ENCODE measurements around the gene NPFFR1.

The NPFFR1 gene

GRCh38 chr10:70222340-70222794, 61.4 kb downstream of the NPFFR1 start:
- no peak for DNase-seq

DNA sequence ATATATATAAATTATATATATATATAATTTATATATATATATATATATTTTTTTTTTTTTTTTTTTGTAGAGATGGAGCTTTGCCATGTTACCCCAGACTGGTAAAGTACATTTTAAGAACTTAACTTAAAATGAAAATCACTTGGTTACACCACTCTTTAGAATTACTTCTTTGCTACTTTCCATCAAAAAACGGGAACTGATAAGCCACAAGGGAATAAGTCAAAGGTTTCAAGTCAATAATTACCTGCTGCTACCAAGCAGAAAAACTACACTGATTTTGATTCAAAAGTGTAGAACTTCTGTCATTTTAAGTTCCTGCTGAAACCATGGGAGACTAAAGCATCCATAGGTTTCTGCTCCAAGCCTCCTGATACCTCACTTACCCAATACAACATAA, 62.8 kb downstream of the NPFFR1 start:
- no peak for DNase-seq

DNA sequence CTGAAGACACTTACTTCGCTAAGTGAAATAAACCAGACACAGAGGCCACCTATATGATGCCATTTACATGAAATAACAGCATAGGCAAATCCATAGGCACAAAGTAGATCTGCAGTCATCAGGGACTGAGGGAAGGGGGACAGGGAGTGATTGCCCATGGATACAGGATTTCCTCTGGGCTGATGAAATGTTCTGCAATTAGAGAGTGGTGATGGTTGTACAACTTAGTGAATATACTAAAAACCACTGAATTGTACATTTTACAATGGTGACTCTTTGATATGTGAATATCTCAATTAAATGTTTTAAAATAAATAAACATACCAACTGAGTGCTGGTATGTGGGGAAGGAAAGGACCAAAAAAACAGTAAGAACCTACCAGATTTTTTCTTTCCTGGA, 70.9 kb downstream of the NPFFR1 start:
- DNase-seq, result no peak

DNA sequence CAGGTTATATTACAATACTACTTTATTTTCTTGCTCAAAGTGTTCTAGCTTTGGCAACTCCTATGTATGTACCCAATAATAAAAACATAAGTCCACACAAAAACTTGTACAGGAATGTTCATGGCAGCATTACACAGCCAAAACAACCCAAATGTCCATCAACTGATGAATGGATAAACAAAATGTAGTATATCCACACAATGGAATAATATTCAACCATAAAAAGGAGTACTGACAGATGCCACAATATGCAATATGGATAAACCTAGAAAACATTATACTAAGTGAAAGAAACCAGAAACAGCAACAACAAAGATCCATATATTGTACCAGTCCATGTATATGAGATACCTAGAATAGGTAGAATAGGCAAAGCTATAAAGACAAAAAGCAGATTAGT, 71.5 kb downstream of the NPFFR1 start:
- DNase-seq, result no peak

GRCh38 chr10:70206762-70207161, 77.0 kb downstream of the NPFFR1 start:
- DNase-seq, result no peak

- DNase-seq, result no peak
Measured at GRCh38 chr10:70201105-70201504, 82.7 kb downstream of the NPFFR1 start.

DNA sequence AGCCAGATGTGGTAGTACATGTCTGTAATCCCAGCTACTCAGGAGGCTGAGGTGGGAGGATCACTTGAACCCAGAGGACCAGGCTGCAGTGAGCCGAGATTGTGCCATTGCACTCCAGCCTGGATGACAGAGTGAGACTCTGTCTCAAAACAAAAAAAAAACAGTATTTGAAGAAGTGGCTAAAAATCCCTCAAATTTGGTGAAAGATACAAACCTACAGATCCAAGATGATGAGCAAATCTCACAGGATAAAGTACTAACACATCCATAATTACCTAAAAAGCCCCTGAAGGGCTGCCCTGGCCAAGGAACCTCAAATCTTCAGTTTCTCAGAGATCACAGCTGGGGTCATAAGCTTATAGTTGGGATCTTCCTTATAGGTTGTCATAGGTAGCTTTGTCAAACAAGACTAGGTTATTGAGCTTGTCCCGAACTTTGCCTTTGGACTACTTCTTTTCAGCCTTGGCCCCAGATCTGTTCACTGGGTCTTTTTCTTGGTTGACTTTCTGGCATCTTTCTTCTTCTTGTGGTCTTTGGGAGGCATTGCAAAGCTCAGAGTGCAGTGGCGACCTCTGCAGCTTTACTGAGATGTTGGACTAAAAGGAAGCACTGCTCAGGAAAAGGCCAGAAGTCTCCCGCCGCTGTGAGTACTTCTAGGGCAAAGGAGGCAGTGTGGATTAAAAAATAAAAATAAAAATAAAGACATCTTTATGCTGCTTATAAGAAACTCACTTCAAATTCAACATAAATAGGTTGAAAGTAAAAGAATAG, 84.9 kb downstream of the NPFFR1 start:
- DNase-seq, result no peak

Measured in activated T-cell treated with anti-CD3 and anti-CD28 coated beads, Interleukin-2, amount 50 U/mL, for 48 hours (primary cell).